Measurements from ENCODE around the gene LAT. TPM values are rescaled to one million over a fixed set of nuclear protein-coding genes. Genes with fewer than 3 reads are reported as not detected.

The LAT gene
- total and polyA plus RNA-seq, 2 of the 13 experiments (the other 11 are each of a cell fraction or from before 2014, with no cell fraction given): 2.0 to 3.0 TPM

DNA sequence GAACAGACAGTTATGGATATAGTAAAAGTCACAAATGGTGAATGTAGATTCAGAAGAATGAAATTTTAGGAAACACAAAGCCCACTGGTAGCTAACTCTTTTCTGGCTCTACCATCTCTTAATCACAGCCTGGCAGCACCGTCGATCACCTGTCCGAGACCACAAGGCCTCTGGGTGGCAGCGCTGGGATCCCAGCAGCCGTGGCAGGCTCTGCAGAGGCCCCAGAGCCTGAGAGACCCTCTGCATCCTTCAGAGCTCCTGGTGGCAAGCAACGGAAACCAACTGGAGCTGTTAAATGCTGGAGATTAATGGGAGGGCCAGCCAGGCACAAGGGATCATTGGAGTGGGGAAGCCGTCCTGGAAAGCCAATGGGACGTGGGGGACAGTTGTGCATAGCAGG is 26.3 kb downstream of the LAT start (continued):
- TF ChIP-seq, protein P1, sequence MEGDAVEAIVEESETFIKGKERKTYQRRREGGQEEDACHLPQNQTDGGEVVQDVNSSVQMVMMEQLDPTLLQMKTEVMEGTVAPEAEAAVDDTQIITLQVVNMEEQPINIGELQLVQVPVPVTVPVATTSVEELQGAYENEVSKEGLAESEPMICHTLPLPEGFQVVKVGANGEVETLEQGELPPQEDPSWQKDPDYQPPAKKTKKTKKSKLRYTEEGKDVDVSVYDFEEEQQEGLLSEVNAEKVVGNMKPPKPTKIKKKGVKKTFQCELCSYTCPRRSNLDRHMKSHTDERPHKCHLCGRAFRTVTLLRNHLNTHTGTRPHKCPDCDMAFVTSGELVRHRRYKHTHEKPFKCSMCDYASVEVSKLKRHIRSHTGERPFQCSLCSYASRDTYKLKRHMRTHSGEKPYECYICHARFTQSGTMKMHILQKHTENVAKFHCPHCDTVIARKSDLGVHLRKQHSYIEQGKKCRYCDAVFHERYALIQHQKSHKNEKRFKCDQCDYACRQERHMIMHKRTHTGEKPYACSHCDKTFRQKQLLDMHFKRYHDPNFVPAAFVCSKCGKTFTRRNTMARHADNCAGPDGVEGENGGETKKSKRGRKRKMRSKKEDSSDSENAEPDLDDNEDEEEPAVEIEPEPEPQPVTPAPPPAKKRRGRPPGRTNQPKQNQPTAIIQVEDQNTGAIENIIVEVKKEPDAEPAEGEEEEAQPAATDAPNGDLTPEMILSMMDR (CRISPR knock-in tag; IDR thresholded peaks at IDR 0.05): 0 out of 2 replicates have a peak, but pooled peaks have one; percentile 10

DNA sequence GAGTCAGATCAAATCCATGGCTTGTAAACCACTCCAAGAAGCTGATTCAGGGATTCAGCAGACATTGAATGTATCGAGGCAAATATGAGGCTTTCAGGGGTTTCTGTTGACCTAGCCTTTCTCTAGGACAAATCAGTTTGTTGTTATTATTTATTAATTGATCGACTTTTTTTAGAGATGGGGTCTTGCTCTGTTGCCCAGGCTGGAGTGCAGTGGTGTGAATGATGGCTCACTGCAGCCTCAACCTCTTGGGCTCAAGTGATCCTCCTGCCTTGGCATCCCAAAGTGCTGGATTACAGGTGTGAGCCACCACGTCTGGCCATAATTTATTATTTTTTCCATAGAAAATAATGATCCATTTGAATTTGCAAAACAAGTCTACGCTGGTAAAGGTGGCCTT is 27.0 kb downstream of the LAT start:
- WGBS (ENCODE audit: low lambda C conversion rate): 18% methylated on average over 4 of the region's 4 CpGs
- Histone ChIP-seq H3K27ac (ENCODE audit: extremely low read length, insufficient read depth, low read length) (no peak overlapping the region), H3K9me3 (ENCODE audit: low read length) (no peaks in the 10 kb centered on the region), H3K4me2 (ENCODE audit: low read depth, low read length) (no peak overlapping the region), H2AFZ (ENCODE audit: low read length) (no peak overlapping the region), H3K4me3 (replicated peaks in 1 of 3; ENCODE audit: insufficient read depth in 1 of 3, low read depth in 2 of 3, low read length in 3 of 3) (no peak overlapping the region), H3K79me2 (ENCODE audit: insufficient read depth, low read length) (no peaks in the 10 kb centered on the region), H3K36me3 (replicated peaks in 1 of 2; ENCODE audit: control insufficient read depth in 1 of 2, insufficient read depth in 2 of 2, low read length in 2 of 2) (no peaks in the 10 kb centered on the region), H4K20me1 (ENCODE audit: insufficient read depth, low read length) (no peaks in the 10 kb centered on the region), H3K9ac (ENCODE audit: insufficient read depth, low read depth, low read length) (no peak overlapping the region), H3K4me1 (ENCODE audit: insufficient read depth, low read length) (0 out of 2 replicates have a peak, but pooled peaks cover 10% of the 10 kb centered on the region), H3K27me3 (ENCODE audit: control insufficient read depth in 1 of 2, insufficient read depth in 2 of 2, low read length in 2 of 2) (peaks cover 0 to 1% of the 10 kb centered on the region in 2 experiments; a peak in 3 of 5 replicates)
- POLR2A ChIA-PET: no interaction called here
- intact Hi-C loops (cut with micrococcal nuclease; ENCODE audit: unreplicated experiment): no loop called here
- no TSS peak for BruUV-seq (replicated peaks)
- in situ Hi-C loops (cut with HindIII; ENCODE audit: extremely low pct_ligation_motif_present, low pct_unique_long_range_greater_than_20kb): no loop called here
- ATAC-seq: no peak
- no peak for FAIRE-seq
- no peak for TF ChIP-seq ZNF564 (CRISPR knock-in tag; IDR thresholded peaks at IDR 0.05)
- TF ChIP-seq RFX3 (CRISPR knock-in tag; IDR thresholded peaks at IDR 0.05): no peak
- no peak for TF ChIP-seq YEATS2 (CRISPR knock-in tag; IDR thresholded peaks at IDR 0.05; ENCODE audit: borderline replicate concordance)
- TF ChIP-seq THAP11 (CRISPR knock-in tag; IDR thresholded peaks at IDR 0.05): no peak
- DNase-seq (ENCODE audit: low spot score): no peak
- CTCF ChIA-PET (ENCODE audit: low intra/inter-chr PET ratio, low total read pairs): no interaction called here

Measured in HepG2 (cell line).